GM23338 (cell line): ENCODE data around the gene SNRNP48.

Experiments used
- CTCF ChIP-seq, 2 experiments: fragments of 200-600 bp in 1 of 2; sonication (generic) in 1 of 2; conservative IDR thresholded peaks; 2 replicates each; pipeline versions ENCODE4 v1.5.1 to v1.6.1; 2016 to 2017; ENCODE audit warnings: antibody characterized with exemption in 2 of 2, low read depth in 2 of 2, mild to moderate bottlenecking in 2 of 2, moderate library complexity in 1 of 2
- POLR2AphosphoS5 ChIP-seq: IDR thresholded peaks from 2 replicates; pipeline ENCODE4 v1.6.1; 2016; ENCODE audit warnings: antibody characterized with exemption, low read depth
- ZNF331 ChIP-seq: fragments of 250-450 bp; sonication (Bioruptor Pico); IDR thresholded peaks from 2 replicates; pipeline ENCODE4 v1.5.0; 2020; ENCODE audit warnings: low read depth, mild to moderate bottlenecking, moderate library complexity

DNA sequence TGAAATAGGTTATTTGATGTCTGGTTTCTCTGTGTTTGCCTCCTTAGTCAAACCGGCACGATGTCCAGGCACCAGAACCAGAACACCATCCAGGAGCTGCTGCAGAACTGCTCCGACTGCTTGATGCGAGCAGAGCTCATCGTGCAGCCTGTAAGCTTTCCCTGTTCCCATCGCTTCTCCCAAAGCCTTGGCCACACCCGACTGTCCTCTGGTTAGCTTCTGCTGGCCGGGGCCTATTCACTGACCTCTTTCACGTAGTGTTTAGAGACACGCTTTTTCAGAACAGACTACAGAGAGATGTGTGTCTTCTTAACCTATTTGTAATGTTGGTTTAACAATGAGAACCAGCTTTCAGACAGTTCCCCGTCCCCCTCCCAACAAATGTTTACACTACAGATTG is 34.3 kb upstream of the SNRNP48 start:
- TF ChIP-seq CTCF (conservative IDR thresholded peaks at IDR 0.05; ENCODE audit: low read depth in 2 of 2) (no peak), POLR2AphosphoS5 (no peak), ZNF331 (CRISPR knock-in tag) (no peak)
